Stimulated activated CD4-positive, alpha-beta T cell treated with anti-CD3 and anti-CD28 coated beads, TNF-alpha, amount 100 ng/mL, for 24 hours (primary cell): Measurements from ENCODE around the gene CCDC15.
A peak's percentile ranks its signal among the peaks of the same experiment; 100 is the strongest.
"Not testable (repeated sequence)": the region's sequence is repeated elsewhere in the genome, so short reads cannot be mapped to it uniquely, and the experiment has no call there.

Source experiments
- DNase-seq, 3 experiments: peaks; one replicate each; pipeline ENCODE4 v3.0.0-alpha.2; 2020; ENCODE audit warnings: low read depth in 3 of 3

CCDC15 gene

DNA sequence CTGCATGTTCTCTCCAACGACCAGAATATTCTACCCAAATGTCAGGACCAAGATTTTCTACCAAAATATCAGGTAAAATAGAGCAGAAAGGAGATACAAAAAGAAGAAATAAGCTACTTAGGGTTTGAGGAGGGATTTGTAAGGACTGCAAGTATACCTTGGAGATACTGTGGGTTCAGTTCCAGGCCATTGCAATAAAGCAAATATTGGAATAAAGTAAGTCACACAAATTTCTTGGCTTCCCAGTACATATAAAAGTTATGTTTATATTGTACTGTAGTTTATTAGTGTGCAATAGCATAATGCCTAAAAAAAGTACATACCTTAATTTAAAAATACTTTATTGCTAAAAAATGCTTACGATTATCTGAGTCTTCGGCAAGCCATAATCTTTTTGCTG is 34.1 kb downstream of the CCDC15 start:
- DNase-seq = no peak

- DNase-seq = no peak
Observed at GRCh38 chr11:125001079-125001778, 47.2 kb downstream of the CCDC15 start.

GRCh38 chr11:125001849-125002248 is 47.8 kb downstream of the CCDC15 start:
- DNase-seq = no peak

DNA sequence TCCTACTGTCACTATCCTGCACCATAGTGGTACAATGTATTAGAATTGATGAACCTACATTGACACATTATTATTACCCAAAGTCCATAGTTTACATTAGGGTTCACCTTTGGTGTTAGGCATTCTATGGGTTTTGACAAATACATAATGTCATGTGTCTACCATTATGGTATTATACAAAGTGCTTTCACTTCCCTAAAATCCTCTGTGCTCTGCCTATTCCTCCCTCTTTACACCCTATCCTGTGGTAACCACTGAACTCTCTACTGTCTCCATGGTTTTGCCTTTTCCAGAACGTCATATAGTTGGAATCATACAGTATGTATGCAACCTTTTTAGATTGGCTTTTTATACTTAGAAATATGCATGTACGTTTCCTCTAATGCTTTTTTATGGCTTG is 51.5 kb downstream of the CCDC15 start:
- DNase-seq = no peak

DNA sequence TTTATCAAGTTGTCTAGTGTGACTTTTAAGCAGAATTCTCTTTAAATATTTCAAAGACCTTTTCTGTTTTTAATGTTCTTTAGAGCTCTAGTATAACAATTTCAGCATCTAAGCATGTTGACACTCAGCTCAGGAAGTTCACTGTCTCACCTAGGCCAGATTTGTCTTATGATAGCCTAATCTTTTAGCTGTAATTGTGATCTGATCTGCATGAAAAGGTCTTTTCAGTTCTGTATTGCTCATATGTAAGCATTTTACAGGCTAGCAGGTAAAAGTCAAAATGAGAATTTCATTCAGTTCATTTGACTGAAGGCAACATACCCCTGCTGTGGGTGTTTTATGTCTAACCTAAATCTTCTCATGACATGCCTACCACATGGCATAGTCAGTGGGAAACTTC is 62.4 kb downstream of the CCDC15 start:
- DNase-seq = no peak

GRCh38 chr11:125020342-125020741 is 66.3 kb downstream of the CCDC15 start:
- no peak for DNase-seq

DNA sequence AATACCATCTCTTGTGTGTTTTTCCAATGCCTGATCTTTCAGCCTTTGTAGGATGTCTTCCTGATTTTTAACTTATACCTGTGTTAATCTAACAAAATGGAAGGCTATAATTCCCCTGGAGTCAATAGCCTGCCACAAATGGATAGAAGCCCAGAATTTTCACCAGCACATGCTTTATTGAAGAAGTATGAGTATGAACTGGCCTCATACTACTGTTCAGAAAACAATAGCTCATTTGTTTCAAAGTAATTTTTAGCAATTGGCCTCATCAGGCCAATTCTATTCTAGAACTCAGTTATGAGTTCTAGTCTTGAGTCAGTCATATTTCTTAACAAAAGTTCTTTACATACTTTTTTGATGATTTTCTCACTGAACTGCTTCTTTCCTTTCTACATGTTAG is 68.5 kb downstream of the CCDC15 start:
- DNase-seq = no peak

DNA sequence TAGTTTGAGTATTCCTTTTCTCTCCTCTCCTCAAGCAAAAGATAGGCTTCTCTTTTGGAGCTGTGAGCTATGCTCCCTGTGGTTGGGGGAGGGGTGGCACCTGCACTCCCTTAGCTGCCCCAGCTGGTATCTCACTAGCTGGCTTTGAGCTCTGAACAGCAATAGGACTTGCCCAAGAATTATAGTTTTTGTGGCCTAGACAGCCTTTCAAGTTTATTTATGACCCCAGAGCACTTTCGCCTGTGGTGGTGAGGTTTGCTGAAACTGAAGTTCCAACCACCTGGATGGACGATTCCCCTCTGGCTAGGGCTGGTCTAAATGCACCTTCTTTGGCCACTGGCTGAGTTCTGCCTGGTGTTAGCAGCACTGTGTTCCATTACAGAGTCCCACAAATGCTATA is 72.0 kb downstream of the CCDC15 start:
- DNase-seq = no peak

GRCh38 chr11:125029431-125029830 is 75.4 kb downstream of the CCDC15 start:
- not testable (repeated sequence) for DNase-seq

DNA sequence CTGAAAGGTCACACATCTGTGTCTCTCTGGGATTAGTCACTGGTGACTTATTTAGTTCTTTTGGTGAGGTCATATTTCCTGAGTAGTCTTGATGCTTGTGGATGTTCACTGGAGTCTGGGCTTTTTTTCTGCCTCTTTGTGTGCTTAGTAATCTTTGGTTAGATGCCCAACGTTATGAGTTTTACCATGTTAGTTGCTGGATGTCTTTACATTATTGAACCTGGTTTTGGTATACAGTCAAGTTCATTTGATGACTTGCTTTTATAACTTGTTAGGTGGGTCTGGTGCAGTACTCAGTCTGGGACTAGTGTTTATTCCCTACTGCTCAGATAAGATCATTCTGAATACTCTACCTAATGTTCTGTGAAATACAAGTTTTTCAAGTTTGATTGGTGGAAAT is 82.9 kb downstream of the CCDC15 start:
- no peak for DNase-seq

DNA sequence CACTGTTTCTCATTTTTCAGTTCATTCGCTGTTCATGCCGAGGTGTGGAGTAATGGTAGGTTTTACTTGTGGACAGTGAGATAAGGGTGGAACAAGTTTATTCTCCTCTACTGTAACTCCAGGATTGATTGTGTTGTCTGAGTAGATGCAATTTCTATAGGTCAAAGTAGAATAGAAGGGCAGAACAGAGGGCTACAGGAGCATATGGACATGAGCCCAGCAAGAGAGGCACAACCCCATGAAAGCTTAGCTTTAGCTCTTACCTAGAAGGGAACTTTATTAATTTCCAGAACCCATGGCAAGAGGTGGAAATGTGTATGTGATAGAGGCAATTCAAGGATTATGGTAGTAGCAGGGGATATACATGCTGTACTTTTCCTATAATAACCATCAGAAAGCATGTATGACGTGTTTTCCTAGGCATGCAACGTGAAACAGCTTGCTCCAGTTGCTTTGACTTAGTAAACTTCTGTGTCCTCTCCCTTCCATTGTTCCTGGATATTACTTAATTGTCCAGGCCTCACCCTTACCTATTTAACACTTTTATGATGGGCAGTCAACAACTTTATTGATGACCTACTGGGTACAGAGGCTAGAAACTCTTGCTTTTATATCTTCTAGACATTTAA is 95.3 kb downstream of the CCDC15 start:
- DNase-seq = no peak

GRCh38 chr11:125052047-125052446 is 98.0 kb downstream of the CCDC15 start:
- DNase-seq = no peak

DNA sequence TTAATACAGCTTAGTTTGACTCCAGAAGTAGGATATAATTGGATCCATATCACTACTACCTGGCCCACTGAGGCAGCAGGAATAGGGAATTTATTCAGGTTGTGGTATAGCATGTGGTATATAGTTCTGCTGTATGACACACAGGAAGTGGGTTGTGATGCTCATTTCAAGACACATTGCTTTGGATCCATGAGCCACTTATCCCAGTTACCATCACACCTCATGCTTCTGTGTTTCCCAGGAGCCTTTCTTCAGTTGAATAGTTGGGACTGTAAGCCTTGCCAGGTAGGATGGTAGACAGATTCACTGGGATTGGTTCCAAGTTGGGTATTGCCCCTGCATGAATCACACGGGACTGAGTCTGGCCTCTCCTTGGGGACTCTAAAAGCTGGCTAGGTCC is 99.2 kb downstream of the CCDC15 start:
- DNase-seq = no peak

- no peak for DNase-seq
Observed at GRCh38 chr11:125055107-125055715, 101.2 kb downstream of the CCDC15 start.

DNA sequence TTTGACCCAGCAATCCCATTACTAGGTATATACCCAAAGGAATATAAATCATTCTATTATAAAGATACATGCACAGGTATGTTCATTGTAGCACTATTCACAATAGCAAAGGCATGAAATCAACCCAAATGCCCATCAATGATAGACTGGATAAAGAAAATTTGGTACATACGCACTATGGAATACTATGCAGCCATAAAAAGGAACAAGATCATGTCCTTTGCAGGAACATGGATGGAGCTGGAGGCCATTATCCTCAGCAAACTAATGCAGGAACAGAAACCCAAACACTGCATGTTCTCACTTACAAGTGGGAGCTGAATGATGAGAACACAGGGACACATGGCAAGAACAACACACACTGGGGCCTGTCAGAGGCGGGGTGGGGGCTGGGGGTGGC is 102.1 kb downstream of the CCDC15 start:
- not testable (repeated sequence) for DNase-seq

DNA sequence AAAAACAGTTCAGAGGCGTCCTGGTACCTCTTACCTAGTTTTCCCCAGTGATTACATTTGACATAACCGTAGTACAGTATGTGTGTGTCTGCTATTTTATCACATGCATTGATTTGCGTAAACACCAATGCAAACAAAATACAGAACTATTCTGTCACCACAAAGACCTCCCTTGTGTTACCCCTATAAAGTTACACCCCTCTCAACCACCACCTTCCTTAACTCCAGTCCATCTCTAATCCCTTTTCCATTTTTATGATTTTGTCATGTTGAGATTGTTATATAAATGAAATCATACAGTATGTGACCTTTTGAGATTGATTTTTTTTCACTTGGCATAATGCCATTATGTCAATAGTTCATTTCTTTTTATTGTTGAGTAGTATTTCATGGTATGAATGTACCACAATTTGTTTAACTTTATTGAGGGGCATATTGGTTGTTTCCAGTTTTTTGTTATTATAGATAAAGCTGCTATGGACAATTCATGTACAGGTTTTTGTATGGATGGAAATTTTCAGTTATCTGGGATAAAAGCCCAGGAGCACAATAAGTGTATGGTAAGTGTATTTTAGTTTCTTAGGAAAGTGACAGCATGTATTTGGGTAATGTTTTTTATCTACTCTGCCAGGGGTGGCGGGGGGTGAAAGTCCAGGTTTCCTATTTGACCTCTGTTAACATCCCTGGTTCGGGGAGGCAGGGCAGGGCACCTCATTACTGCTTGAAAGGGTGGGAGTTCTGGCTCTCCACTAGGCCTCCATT is 103.1 kb downstream of the CCDC15 start:
- no peak for DNase-seq

- DNase-seq = no peak
Observed at GRCh38 chr11:125057693-125058016, 103.7 kb downstream of the CCDC15 start.

- no peak for DNase-seq
Observed at GRCh38 chr11:125061281-125061680, 107.3 kb downstream of the CCDC15 start.

DNA sequence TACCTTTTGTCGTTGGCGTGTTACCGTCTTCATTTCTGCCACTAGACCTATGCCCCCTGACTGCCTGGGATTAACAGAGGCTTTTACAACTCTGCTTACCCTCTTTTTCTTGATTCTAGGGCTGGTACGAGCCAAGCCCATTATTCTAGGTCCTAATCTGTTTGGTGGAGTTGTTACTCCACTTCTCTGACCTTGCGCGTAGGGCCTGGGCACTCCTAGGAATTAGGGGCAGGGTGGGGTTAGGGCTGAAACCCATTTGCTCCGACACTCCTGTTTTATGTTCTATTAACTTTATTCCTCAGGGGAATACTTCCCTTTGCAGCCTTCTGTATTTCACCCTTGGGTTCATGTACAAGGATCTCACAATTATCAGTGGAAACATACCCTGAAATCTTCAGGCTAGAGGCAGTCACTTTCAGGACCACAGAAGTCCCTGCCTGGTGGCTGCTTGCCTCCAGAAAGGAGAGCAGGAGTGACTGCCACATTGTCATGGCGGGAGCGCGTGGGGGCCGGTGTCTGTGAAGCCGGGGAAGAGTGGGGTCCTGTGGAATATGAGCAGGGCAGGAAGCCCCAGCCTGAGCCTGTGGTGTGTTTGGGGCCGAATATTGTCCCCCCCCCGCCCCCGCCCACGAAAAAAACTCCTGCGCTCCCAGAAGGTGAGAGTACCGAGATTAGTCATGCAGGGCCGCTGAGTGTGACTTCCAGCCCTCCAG is 108.4 kb downstream of the CCDC15 start:
- no peak for DNase-seq

DNA sequence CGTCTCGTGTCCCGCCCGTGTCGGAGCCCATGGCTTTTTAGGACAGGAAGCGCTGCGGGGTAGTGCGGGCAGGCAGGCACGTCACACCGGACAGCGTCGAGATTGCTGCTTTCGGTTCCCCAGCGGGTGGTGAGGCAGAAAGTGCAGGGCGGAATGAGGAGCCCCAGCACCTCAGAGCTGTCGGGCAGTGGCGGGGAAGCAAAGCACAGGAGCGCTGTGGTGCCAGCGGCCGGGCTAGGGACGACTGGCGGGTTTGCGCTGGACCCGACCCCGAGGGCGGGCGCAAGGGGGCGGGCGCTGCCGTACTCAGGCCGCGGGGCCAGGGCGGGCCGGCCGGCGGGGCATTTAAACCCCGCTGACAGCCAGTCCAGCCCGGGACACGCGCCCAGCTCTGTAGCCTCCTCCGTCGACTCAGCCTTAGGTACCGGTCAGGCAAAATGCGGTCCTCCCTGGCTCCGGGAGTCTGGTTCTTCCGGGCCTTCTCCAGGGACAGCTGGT is 109.0 kb downstream of the CCDC15 start, which contains the start of gene SLC37A2:
Gene SLC37A2, plus strand, starts transcription at position 375 of the 498 bp plus-strand sequence. Its CDS starts 63 bp downstream, at position 438.
- DNase-seq = peak in 2 of 3 experiments; percentile 12 to 50

DNA sequence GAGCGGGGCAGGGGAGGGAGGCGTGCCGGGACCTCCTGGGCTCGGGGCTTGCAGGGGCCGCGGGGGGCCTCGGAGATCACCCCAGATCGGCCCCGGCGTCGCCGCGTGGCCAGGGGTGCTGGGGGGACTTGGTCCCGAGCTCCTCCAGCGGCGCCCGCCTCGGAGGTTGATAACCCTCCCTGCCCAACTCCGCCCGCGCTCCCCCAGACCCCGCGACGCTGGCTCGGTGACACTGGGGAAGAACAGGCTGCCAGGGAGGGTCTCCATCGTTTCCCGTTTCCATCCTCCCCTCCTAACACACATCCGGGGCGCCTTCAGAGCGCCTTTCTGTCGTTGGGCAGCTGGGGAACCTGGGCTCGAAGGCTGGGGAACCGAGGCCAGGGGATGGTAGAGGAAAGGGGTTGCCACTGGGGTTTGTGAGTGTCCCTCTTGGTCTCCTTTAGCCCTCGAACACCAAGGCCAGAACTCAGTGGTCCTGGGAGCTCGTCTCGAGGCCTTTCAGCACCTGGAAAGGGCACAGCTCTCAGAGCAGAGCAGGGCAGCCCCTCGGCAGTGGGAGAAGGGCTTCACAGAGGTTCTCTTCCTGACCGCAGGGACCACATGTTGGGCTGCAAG is 109.5 kb downstream of the CCDC15 start:
- DNase-seq = no peak
